Fibroblast of skin of left quadriceps (primary cell): ENCODE results near the gene ATOH8.
A peak's percentile ranks its signal among the peaks of the same experiment; 100 is the strongest.

Experiments used
- DNase-seq, 2 experiments: peaks; one replicate each; pipeline ENCODE4 v3.0.0-alpha.2; 2013; ENCODE audit warnings: low read depth in 2 of 2

Gene ATOH8

GRCh38 chr2:85718885-85719492, 34.8 kb upstream of the ATOH8 start:
- no peak for DNase-seq

DNA sequence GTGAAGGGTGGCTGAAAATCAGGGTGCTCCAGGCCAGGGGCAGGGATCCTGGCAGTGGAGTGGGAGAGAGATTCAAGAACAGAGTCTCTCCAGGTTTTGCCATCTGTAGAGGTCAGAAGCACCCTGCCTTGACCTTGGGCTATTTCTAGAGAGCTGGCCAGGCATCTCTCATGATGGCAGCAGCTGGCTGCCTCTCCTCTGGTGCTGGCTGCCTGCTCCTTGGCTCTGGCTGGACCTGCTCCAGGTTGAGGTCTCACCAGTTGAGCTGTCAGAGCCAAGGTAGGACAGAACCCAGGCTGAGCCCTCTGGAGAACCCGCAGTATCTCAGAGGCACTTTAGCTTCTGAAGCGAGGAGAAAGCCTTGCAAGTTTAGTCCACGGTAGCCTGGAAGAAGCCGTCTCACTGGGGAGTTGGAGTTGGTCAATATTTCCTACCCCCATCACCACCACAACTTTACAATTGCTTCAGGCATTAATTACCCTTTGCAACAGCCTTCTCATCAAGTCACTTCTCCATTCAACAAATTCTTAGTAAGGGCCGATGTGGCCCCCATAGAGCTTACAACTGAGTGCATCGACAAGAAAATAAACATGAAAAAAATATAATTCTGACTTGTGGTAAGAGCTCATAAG, 34.1 kb upstream of the ATOH8 start:
- DNase-seq, result no peak

GRCh38 chr2:85720533-85720932, 33.3 kb upstream of the ATOH8 start:
- no peak for DNase-seq

DNA sequence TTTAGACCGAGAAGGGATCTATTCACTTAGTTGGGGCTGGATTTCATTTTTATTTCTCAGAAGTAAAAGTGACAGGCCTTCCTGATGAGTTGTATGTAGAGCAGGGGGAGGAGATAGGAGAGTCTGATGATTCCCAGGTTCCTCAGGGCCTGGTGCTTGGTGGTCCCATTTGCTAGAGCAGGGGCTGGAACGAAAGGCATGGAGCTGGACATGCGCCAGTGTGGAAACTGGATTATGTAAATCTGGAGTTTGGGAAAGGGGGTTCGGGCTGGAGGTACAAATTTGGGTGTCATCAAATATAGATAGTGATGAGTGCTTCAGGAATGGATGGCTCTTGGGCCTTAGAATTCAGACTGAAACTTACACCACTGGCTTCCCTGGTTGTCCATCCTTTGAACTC, 32.1 kb upstream of the ATOH8 start:
- no peak for DNase-seq

GRCh38 chr2:85722519-85722918, 31.3 kb upstream of the ATOH8 start:
- no peak for DNase-seq

GRCh38 chr2:85723707-85724360, 30.0 kb upstream of the ATOH8 start:
- no peak for DNase-seq

GRCh38 chr2:85724731-85725181, 29.0 kb upstream of the ATOH8 start:
- DNase-seq, result no peak

DNA sequence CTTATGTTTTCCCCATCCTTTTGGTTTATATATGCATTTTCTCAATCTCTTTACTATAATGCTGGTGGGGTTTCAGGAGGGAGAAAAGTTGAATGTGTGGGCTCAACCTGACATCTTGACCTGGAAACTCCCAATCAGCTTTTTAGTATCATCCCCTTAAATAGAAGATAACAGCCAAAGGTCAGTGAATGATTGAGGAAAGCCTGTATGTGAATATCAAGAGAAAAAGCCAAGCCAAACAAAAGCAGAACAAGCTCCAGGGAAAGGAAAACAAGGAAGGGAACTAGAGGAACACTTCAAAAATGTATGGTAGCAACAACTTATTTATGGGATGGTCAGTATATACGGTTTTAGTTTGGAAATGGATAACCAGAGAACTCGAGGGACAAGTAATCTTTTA, 28.3 kb upstream of the ATOH8 start:
- DNase-seq, result no peak

GRCh38 chr2:85727798-85728197, 26.0 kb upstream of the ATOH8 start:
- DNase-seq, result no peak

GRCh38 chr2:85728342-85728741, 25.4 kb upstream of the ATOH8 start:
- DNase-seq, result no peak

GRCh38 chr2:85728883-85729824, 24.6 kb upstream of the ATOH8 start:
- DNase-seq, result peak; percentile 51 to 55

GRCh38 chr2:85729825-85730510, 23.8 kb upstream of the ATOH8 start:
- DNase-seq, result no peak

DNA sequence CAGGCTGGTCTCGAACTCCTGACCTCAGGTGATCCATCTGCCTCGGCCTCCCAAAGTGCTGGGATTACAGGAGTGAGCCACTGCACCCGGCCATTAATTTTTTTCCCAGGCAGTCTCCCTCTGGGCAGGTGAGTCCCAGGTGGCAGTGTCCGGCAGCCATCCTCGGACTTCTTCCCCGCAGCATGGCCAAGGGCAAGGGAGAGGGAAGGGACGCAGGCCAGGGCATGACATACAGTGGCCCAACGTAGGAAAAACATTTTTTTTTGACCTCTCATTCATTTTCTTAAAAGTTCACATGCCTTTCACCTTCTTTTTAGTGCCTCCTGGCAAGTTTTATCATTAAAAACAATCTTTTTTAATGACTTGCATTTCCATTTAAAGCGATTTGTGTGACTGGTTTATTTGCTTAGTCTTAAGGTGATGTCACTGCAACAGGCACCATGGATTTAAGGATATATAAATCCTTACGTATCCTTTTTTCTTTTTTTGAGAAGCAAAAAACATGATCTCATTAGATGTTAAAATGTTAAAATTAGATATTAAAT, 23.0 kb upstream of the ATOH8 start:
- no peak for DNase-seq

GRCh38 chr2:85731606-85732005, 22.2 kb upstream of the ATOH8 start:
- DNase-seq, result no peak

DNA sequence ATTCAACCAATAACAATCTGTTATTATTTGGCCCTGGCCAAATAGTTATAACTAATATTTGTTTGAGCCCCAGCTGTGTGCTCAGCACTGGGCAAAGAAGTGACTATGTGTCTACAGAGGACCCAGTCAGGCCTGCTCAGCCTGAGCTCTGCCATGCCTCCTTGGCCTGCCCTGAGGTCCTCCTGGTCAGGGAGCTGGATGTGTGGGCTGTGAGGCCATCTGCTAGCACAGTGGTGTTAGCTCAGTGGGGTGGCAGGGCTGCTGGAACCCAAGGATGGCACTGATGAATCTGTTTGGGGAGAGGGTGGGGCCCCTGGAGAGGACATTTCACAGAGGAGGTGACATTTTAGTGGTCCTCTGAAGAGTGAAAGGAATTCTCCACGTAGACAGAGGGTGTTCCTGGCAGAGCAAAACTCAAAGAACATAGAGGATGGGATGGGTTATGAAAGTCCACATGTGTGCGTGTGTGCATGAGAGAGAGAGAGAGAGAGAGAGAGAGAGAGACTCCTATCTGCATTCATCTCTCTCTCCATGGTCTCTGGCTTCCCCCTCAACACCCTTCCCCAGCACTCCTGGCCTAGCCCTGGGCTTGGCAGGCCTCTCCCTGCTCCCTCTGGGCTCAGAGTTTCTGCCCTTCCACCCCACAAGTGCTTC, 21.2 kb upstream of the ATOH8 start:
- no peak for DNase-seq

GRCh38 chr2:85733121-85733960, 20.4 kb upstream of the ATOH8 start:
- no peak for DNase-seq

DNA sequence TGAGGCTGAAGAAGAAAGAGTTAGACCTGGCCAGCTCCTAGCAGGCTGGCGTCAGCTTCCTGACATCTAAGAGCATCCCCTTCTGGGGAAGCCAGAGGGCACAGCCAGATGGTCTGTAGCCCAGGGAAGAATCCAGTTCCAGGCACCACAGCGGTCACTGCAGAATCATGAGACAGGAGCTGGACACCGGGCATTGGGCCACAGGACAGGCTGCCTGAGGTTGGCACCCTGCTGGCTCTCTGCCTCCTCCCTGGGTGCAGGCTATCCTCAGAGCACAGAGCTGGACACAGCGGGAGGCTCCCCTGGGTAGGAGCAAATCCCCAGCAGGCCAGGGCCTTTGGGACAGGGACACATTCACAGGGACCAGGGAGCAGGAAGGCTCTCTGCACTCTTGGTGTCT, 19.8 kb upstream of the ATOH8 start:
- DNase-seq, result no peak

- no peak for DNase-seq
These were observed 18.7 kb upstream of the ATOH8 start for GRCh38 chr2:85734942-85735608.

DNA sequence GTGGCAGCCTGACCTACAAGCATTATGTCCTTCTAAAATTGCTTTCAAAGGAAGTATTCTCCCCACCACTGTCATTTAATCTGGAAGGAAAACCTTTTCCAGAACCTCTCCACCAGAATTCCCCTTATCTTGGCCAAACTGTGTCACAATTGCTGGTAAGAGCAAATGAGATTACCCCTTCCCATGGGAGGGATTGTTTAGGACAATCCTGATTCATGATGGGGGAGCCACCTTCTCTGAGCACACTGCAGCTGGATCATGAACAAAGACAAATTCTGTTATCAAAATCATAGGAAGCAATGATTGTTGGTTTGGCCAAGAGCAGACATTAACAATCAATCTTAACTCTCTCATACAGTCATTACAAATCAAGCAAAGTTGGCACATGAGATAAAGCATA, 18.1 kb upstream of the ATOH8 start:
- no peak for DNase-seq
